ENCODE measurements around the gene SH3BGRL.

Gene SH3BGRL

GRCh38 chrX:81205551-81205950, 3.6 kb downstream of the SH3BGRL start:
- Histone ChIP-seq H3K4me3 (replicated peaks; ENCODE audit: insufficient read depth, low read length) (no peak overlapping the region), H3K27me3 (ENCODE audit: insufficient read depth, poor library complexity, severe bottlenecking) (no peaks in the 10 kb centered on the region), H3K27ac (replicated peaks) (peak overlapping the region; percentile 45; the same call in 1 of the 2 replicates)
- no peak for DNase-seq (ENCODE audit: low read depth in 1 of 2, low spot score in 1 of 2)
- no peak for TF ChIP-seq POLR2AphosphoS5 (IDR thresholded peaks at IDR 0.05; ENCODE audit: low read depth)
- TF ChIP-seq GABPA (IDR thresholded peaks at IDR 0.05; ENCODE audit: low read depth): no peak
- TF ChIP-seq SPI1 (IDR thresholded peaks at IDR 0.05; ENCODE audit: borderline replicate concordance, low read depth): no peak
- TF ChIP-seq, protein P1, sequence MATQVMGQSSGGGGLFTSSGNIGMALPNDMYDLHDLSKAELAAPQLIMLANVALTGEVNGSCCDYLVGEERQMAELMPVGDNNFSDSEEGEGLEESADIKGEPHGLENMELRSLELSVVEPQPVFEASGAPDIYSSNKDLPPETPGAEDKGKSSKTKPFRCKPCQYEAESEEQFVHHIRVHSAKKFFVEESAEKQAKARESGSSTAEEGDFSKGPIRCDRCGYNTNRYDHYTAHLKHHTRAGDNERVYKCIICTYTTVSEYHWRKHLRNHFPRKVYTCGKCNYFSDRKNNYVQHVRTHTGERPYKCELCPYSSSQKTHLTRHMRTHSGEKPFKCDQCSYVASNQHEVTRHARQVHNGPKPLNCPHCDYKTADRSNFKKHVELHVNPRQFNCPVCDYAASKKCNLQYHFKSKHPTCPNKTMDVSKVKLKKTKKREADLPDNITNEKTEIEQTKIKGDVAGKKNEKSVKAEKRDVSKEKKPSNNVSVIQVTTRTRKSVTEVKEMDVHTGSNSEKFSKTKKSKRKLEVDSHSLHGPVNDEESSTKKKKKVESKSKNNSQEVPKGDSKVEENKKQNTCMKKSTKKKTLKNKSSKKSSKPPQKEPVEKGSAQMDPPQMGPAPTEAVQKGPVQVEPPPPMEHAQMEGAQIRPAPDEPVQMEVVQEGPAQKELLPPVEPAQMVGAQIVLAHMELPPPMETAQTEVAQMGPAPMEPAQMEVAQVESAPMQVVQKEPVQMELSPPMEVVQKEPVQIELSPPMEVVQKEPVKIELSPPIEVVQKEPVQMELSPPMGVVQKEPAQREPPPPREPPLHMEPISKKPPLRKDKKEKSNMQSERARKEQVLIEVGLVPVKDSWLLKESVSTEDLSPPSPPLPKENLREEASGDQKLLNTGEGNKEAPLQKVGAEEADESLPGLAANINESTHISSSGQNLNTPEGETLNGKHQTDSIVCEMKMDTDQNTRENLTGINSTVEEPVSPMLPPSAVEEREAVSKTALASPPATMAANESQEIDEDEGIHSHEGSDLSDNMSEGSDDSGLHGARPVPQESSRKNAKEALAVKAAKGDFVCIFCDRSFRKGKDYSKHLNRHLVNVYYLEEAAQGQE (IDR thresholded peaks at IDR 0.05; ENCODE audit: insufficient replicate concordance, low read depth): no peak
- TF ChIP-seq, protein P2, sequence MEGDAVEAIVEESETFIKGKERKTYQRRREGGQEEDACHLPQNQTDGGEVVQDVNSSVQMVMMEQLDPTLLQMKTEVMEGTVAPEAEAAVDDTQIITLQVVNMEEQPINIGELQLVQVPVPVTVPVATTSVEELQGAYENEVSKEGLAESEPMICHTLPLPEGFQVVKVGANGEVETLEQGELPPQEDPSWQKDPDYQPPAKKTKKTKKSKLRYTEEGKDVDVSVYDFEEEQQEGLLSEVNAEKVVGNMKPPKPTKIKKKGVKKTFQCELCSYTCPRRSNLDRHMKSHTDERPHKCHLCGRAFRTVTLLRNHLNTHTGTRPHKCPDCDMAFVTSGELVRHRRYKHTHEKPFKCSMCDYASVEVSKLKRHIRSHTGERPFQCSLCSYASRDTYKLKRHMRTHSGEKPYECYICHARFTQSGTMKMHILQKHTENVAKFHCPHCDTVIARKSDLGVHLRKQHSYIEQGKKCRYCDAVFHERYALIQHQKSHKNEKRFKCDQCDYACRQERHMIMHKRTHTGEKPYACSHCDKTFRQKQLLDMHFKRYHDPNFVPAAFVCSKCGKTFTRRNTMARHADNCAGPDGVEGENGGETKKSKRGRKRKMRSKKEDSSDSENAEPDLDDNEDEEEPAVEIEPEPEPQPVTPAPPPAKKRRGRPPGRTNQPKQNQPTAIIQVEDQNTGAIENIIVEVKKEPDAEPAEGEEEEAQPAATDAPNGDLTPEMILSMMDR (IDR thresholded peaks at IDR 0.05; ENCODE audit: insufficient read depth, low read length): no peak

DNA sequence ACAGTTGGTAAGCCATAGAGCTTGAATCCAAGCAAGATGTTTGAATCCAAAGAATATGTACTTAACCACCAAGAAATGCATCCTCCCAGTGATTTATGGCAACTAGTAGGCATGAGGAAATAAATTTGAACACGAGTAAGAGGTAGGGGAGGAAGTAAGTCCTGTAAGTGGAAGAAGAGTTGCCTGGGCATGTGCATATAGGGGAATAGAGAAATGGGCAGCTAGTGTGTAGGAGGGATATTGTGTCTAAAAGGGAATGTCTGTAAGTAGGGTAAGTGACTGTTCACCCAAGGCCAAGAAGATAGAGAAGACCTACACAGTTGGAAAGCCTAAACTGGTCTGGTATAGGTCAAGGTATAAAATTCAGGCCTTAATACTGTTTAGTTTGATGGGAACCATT, 4.6 kb downstream of the SH3BGRL start:
- Histone ChIP-seq H3K27ac (replicated peaks) (no peak overlapping the region), H3K4me3 (replicated peaks; ENCODE audit: insufficient read depth, low read length) (no peak overlapping the region), H3K27me3 (ENCODE audit: insufficient read depth, poor library complexity, severe bottlenecking) (no peaks in the 10 kb centered on the region)
- DNase-seq (ENCODE audit: low read depth in 1 of 2, low spot score in 1 of 2): no peak
- TF ChIP-seq GABPA (IDR thresholded peaks at IDR 0.05; ENCODE audit: low read depth) (no peak), POLR2AphosphoS5 (IDR thresholded peaks at IDR 0.05; ENCODE audit: low read depth) (no peak), SPI1 (IDR thresholded peaks at IDR 0.05; ENCODE audit: borderline replicate concordance, low read depth) (no peak; the same call in 1 of the 2 replicates)
- TF ChIP-seq, protein P1 (IDR thresholded peaks at IDR 0.05; ENCODE audit: insufficient replicate concordance, low read depth): no peak
- TF ChIP-seq, protein P2 (IDR thresholded peaks at IDR 0.05; ENCODE audit: insufficient read depth, low read length): no peak

GRCh38 chrX:81208916-81209315, 7.0 kb downstream of the SH3BGRL start:
- Histone ChIP-seq H3K27ac (replicated peaks) (no peak overlapping the region), H3K4me3 (replicated peaks; ENCODE audit: insufficient read depth, low read length) (no peak overlapping the region), H3K27me3 (ENCODE audit: insufficient read depth, poor library complexity, severe bottlenecking) (no peaks in the 10 kb centered on the region)
- no peak for DNase-seq (ENCODE audit: low read depth in 1 of 2, low spot score in 1 of 2)
- no peak for TF ChIP-seq SPI1 (IDR thresholded peaks at IDR 0.05; ENCODE audit: borderline replicate concordance, low read depth)
- TF ChIP-seq POLR2AphosphoS5 (IDR thresholded peaks at IDR 0.05; ENCODE audit: low read depth): no peak
- TF ChIP-seq, protein P1 (IDR thresholded peaks at IDR 0.05; ENCODE audit: insufficient replicate concordance, low read depth): no peak
- TF ChIP-seq GABPA (IDR thresholded peaks at IDR 0.05; ENCODE audit: low read depth): no peak
- TF ChIP-seq, protein P2 (IDR thresholded peaks at IDR 0.05; ENCODE audit: insufficient read depth, low read length): no peak

All from HL-60 (cell line).